HG03039 (cell line): ENCODE results near the gene EIF2S3.

Experiments
- ATAC-seq: cut with Tn5 transposase; IDR thresholded peaks from one replicate; pipeline ENCODE4 v1.9.1; 2021; ENCODE audit warnings: mild to moderate bottlenecking, moderate library complexity; ENCODE audit not compliant: unreplicated experiment

EIF2S3 gene

DNA sequence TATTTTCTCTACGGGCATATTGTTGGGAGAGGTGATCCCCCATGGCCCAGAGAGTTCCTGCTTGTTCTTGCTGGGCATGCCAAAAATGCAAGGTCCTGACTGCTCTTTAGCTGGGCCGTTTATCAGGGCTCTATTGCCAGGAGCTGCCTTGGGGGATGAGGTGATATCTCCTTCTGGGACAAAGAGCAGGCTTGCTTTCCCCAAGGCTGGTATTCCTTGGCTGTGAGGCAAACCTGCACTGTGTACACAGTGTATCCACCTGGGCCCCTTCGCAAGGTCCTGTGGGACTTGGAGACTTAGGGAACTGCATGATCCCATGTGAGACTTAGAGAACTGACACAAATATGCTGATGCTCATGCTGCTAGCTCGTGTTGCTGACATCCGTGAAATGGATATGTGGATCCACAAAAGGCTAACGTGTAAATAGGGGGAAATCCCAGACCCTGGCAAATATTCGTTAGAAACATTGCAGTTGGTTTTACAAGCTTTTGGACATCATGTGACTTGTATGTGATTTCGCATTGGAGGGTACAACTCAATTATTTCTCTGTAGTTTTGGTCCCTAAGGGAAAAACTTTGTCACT, 70.4 kb downstream of the EIF2S3 start:
- no peak for ATAC-seq
